HL-60 (cell line): ENCODE measurements around the gene DCAF15.

Experiments used
- DNase-seq, 2 experiments: peaks; one replicate each; pipeline ENCODE4 v3.0.0-alpha.2; 2010 to 2020; ENCODE audit warnings: low read depth in 1 of 2, low spot score in 1 of 2
- H3K27ac ChIP-seq: fragments of 250-450 bp; sonication (Bioruptor Pico); replicated peaks from 2 replicates; pipeline ENCODE4 v1.5.1; 2020; ENCODE audit warnings: mild to moderate bottlenecking, moderate library complexity
- H3K27me3 ChIP-seq: fragments of 250-450 bp; sonication (Bioruptor Pico); 2 replicates; pipeline ENCODE4 v1.5.1; 2021; ENCODE audit warnings: mild to moderate bottlenecking, moderate library complexity; ENCODE audit not compliant: insufficient read depth, poor library complexity, severe bottlenecking
- H3K4me3 ChIP-seq: replicated peaks from 2 replicates; pipeline ENCODE4 v1.5.1; 2011; ENCODE audit warnings: mild to moderate bottlenecking, control low read depth, low read length; ENCODE audit not compliant: insufficient read depth
- GABPA ChIP-seq: IDR thresholded peaks from 2 replicates; pipeline ENCODE4 v1.6.1; 2012; ENCODE audit warnings: low read depth
- POLR2AphosphoS5 ChIP-seq: IDR thresholded peaks from 2 replicates; pipeline ENCODE4 v1.6.1; 2012; ENCODE audit warnings: low read depth
- SPI1 ChIP-seq: IDR thresholded peaks from 2 replicates; pipeline ENCODE4 v1.6.1; 2012; ENCODE audit warnings: low read depth, mild to moderate bottlenecking, borderline replicate concordance
- TF ChIP-seq, protein P1 (sequence below): IDR thresholded peaks from 2 replicates; pipeline ENCODE4 v1.6.1; 2012; ENCODE audit warnings: low read depth; ENCODE audit not compliant: insufficient replicate concordance
- TF ChIP-seq, protein P2 (sequence below): IDR thresholded peaks from one replicate; pipeline ENCODE4 v1.5.1; 2011; ENCODE audit warnings: low read length, control low read depth, inconsistent platforms; ENCODE audit not compliant: insufficient read depth

Gene DCAF15

DNA sequence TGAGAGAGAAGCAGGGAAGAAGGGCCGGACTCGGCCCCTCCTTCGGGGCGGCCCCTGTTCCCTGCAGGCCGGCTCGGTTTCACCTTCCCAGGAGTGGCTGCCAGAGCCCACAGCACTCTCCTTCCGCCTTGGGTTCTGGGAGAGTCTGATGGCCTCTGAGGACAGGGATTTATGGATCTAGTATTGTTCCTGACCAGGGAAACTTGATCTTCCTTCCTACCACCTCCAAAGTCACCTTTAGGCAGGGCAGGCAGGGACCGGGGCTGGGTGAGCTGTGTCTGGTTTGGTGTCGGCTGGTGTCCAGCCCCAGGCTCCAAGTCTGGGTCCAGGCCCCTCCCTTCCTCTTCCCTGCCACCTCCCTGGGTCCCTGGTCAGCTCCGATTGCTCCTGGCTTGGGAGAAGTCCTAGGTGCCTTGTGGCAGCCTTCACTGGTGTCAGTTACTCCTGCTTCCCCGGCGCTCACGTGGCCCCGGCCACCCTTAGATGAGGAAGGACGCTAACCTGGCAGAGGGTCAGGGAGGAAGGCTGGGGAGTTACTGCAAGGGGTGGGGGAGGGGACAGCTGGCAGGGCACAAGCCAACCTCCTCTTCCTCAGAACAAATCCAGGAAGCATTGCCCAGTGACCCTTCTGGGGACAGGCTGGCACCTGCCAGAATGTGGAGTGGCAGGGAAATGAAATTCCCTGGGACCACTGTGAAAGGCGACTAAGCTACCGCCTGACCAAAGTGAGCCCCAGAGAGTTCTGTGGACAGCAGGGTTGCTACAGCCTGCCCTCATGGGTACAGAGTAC is 35.0 kb downstream of the DCAF15 start:
- peak; percentile 87 to 91 for DNase-seq
- Histone ChIP-seq H3K4me3 (no peak overlapping the region), H3K27ac (peak overlapping the region; percentile 98), H3K27me3 (no peaks in the 10 kb centered on the region)
- peak; percentile 8; the same call in 1 of the 2 replicates for TF ChIP-seq SPI1
- TF ChIP-seq POLR2AphosphoS5, result peak; percentile 68; the same call in 1 of the 2 replicates
- TF ChIP-seq, protein P1, sequence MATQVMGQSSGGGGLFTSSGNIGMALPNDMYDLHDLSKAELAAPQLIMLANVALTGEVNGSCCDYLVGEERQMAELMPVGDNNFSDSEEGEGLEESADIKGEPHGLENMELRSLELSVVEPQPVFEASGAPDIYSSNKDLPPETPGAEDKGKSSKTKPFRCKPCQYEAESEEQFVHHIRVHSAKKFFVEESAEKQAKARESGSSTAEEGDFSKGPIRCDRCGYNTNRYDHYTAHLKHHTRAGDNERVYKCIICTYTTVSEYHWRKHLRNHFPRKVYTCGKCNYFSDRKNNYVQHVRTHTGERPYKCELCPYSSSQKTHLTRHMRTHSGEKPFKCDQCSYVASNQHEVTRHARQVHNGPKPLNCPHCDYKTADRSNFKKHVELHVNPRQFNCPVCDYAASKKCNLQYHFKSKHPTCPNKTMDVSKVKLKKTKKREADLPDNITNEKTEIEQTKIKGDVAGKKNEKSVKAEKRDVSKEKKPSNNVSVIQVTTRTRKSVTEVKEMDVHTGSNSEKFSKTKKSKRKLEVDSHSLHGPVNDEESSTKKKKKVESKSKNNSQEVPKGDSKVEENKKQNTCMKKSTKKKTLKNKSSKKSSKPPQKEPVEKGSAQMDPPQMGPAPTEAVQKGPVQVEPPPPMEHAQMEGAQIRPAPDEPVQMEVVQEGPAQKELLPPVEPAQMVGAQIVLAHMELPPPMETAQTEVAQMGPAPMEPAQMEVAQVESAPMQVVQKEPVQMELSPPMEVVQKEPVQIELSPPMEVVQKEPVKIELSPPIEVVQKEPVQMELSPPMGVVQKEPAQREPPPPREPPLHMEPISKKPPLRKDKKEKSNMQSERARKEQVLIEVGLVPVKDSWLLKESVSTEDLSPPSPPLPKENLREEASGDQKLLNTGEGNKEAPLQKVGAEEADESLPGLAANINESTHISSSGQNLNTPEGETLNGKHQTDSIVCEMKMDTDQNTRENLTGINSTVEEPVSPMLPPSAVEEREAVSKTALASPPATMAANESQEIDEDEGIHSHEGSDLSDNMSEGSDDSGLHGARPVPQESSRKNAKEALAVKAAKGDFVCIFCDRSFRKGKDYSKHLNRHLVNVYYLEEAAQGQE, result no peak

DNA sequence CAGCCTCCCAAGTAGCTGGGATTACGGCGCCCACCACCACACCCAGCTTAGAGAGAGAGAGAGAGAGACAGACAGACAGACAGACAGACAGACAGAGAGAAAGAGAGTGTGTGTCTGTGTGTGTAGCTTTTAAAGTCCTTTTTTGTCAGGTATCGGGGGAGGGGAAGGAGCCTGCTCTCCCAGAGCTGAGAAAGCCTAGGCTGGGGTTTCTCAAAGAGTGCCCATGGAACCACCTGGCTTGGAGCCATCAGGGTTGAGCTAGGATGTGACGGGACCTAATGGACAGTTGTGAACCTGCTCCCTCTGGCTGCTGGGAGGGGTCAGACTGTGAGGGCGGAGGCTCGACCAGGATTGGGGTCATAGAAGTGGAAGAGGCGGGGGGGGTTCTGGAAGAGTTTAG is 37.2 kb downstream of the DCAF15 start:
- no peak for TF ChIP-seq SPI1
- TF ChIP-seq, protein P1, result no peak
- no peak for TF ChIP-seq POLR2AphosphoS5
- TF ChIP-seq, protein P2, sequence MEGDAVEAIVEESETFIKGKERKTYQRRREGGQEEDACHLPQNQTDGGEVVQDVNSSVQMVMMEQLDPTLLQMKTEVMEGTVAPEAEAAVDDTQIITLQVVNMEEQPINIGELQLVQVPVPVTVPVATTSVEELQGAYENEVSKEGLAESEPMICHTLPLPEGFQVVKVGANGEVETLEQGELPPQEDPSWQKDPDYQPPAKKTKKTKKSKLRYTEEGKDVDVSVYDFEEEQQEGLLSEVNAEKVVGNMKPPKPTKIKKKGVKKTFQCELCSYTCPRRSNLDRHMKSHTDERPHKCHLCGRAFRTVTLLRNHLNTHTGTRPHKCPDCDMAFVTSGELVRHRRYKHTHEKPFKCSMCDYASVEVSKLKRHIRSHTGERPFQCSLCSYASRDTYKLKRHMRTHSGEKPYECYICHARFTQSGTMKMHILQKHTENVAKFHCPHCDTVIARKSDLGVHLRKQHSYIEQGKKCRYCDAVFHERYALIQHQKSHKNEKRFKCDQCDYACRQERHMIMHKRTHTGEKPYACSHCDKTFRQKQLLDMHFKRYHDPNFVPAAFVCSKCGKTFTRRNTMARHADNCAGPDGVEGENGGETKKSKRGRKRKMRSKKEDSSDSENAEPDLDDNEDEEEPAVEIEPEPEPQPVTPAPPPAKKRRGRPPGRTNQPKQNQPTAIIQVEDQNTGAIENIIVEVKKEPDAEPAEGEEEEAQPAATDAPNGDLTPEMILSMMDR, result no peak
- no peak for TF ChIP-seq GABPA
- Histone ChIP-seq H3K4me3 (no peak overlapping the region), H3K27me3 (no peaks in the 10 kb centered on the region), H3K27ac (no peak overlapping the region)
- DNase-seq, result no peak

DNA sequence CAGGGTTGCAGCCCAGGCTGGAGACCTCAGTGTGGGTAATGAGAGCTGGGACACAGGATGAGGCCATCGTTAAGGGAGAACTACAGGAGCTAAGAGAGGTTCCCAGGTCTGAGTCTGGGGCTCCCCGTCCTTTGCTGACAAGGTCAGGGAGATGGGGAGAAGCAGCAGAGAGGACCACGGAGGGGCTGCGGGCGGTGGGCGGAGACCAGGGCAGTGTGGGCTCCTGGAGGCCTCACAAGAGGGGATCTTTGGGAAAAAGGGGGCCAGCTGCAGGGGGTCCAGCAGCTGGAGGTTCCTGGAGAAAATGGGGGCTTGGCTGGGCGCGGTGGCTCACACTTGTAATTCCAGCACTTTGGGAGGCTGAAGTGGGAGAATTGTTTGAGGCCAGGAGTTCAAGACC is 37.8 kb downstream of the DCAF15 start:
- no peak for DNase-seq
- Histone ChIP-seq H3K27me3 (no peaks in the 10 kb centered on the region), H3K4me3 (no peak overlapping the region), H3K27ac (no peak overlapping the region)
- TF ChIP-seq POLR2AphosphoS5, result no peak
- TF ChIP-seq GABPA, result no peak
- TF ChIP-seq, protein P2, result no peak
- TF ChIP-seq, protein P1, result no peak
- TF ChIP-seq SPI1, result no peak
